ENCODE measurements around the gene ROR2.

Gene ROR2

DNA sequence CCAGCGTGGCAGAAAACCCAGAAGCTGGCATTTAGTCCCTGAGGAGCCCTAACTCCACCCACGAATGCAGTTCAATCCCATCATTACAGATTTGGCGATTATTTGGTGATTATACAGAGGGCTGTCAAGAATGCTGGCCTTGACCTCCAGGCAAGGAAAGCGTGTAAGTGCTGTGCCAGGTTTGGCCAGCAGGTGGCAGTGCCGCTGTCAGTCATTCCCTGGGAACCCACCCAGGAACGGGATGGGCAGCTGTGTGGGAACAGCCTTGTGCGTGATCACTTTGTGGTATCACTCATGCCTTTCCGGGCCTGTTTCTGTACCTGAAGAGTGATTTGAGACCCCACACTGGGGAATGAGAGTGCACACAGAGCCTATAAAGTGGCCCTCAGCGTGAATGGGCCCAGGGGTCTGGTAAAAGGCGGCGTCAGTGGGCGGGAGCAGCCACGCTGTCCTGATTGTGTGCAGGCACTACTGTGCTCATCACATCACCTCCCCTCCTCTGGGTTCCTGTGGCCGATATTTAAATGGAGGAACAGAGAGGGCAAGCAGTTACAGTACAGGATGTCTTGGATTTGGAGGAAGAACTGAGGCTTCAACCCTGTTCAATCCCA is 215.6 kb downstream of the ROR2 start:
- DNase-seq: no peak

DNA sequence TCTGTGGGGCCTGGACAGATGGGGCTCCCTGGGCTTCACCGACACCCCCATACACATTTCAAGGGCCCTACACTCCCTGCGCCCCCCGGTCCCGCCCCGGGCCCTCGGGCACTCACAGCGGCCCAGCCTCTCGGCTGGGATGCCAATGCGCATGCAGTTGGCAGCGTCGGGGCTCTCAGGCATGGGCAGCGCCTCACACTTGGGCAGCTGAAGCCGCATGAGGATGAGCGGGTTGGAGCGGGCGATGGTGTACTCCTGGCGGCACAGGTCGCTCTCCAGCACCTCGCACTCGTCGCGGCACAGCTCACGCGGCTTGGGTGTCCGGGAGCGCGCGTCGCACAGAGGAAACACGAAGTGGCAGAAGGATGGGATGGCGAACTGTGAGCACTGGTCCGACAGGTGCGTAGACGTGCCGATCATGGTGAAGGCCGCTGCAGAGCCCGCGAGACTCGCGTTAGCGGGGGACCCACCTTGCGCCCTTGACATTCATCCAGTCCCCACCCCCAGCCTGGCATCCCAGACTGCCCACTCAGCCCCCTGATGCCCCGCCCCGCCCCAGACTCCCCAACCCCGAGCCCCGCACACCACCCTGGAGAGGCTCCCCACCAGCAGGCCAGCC is 216.9 kb downstream of the ROR2 start:
- no peak for DNase-seq

DNA sequence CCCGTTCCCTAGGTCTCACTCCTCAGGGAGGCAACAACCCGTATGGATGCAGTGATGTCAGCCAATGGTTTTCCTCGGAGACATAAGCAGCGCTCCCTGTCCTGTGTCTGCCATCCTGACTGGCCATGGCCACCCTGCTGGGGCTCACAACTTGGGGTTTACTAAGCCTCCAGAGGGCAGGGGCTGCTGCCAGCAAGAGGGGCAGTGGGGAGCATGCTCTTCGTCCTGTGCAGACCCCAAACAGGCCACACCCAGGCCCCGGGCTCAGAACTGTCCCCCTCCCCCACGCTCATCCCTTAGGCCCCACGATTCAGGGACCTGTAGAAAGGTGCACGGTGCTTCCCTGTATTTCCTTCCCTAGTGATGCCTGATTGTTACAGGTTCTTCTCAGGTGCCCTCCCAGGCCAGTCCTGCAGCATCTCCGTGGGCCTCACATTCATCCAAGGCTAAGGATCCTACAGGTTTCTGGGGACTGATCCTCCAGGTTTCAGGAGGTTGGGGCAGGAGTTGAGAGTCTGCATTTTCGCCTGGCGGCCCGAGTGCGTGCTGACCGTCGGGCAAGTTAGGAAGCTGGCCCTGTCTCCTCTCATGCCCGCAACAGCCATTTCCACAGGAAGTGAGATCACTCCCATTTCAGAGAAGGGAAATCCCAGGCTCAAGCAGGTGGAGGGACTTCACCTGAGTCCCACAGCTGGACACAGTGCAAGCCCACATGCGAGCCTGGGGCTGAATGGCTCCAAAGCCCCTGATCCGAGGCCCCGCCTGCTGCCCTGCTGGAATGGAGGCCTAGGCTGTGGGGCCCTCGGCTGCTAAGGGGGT is 217.6 kb downstream of the ROR2 start:
- DNase-seq: no peak

DNA sequence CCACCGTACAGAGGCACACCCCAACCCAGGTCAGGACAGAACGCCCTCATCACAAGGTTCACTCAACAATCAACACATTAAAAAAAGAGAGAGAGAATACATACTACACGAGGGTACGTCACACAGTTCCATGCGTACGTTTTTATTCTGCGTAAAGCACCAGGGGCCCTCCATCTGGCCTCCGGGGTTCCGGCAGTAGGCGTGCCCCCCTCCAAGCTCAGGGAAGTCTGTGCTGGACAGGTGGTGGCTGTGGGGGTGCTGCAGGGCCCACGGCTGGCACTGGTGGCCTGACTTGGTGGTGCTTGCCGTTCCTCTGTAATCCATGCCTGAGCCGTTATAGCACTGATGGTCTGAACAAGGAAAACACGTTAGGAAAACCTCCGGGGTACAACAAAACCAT is 219.2 kb downstream of the ROR2 start:
- no peak for DNase-seq

DNA sequence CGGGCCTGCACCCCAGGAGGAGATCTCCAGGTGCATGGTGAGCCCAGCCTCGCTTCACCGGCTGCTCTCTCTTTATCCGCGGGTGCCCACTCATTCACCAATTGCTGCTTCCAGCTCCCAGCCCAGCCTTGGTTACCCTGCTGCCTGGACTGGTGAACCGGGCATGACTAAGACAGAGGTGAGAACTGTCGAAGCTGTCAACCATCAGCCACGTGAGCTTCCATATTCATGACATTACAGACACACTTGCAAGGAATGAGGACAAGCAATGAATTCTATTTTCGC is 220.5 kb downstream of the ROR2 start:
- DNase-seq: no peak

DNA sequence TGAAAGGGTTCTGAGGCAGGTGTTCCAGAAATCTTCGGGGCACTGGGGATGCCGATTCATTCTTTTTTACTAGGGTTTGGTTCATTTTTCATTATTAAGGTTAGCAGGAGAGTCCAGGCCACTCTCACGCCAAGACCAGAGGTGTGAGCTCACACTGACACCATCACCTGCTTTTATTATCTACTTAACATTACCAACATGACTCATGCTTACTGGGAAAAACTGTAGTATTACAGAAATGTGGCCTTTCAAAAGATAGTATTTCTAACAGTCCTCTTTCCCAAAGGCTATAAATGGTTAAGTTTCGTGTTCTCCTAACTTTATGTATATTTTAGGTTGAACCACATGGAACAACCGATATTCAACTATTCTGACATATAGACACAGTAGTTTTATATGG is 222.1 kb downstream of the ROR2 start:
- DNase-seq: no peak

DNA sequence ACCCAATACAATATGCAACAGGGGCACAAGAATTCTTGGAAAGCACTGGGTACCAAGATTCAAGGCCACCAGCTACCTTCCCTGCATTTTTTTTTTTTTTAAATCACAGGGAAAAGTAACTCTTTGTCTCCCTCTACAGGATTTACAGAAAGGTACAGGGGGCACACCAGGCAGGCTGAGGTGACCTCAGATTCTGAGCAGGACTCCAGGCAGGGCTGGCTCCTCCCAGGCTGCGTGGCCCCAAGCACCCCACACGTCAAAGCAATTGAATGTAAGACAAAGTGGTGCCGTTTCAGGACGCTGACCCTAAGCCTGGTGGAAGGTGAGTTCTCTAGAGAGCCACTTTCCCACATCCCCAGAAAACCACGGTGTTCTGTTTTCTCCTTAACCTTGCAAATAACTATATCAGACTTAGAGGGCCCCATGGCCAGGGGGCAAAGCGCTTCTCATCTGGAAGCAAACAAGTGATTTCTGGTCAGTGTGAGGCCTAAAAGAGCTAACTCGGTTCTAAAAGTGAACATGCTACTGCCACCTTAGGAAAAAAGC is 222.6 kb downstream of the ROR2 start:
- DNase-seq: no peak

DNA sequence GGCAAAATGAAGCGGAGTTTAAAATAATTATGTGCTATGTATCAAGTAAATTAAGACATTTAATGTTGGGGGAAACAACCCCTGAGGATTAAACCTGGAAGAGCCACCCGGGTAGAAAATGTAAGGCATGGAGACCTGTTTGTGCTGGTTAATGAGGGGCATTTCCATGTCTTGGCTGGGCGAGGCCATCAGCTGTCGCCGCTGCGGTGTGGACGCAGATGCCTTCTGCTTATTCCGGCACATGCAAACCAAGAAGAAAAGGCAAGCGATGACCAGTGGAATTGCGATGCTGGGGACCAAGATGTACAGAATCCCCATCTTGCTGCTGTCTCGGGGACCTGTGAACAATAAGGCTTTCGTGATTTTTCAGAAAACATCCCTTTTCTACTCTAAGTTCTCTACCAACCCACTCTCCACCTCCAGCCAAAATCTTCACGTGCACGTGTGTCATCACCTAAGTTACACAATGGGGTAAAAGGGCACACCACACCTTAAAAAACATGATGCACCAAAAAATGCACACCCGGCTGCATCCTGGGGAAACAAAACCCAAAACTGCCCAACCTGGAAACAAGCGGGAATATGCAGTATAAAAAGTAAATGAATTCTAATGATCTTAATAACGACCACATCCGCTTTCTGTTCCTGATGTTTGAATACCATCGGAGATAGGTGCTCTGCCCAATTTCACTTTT is 223.5 kb downstream of the ROR2 start:
- no peak for DNase-seq

DNA sequence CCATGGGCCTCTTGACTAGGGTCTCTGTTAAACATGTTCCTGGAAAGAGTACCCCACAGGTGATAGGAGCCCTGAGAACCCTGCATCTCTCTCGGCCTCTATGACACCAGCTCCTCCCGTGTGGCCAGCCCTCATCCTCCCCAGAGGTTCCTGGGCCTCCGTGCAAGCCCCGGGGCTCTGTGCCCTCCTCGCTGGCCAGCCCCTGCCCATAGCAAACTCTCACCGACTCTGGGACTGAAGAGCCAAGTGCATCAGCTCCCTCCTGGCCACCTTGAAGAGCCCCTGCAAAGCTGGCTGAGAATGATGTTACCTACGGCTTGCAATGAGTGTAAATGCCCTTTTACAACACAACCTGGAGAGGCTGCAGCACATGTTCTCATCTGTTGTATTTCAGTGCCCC is 224.4 kb downstream of the ROR2 start:
- DNase-seq: no peak

DNA sequence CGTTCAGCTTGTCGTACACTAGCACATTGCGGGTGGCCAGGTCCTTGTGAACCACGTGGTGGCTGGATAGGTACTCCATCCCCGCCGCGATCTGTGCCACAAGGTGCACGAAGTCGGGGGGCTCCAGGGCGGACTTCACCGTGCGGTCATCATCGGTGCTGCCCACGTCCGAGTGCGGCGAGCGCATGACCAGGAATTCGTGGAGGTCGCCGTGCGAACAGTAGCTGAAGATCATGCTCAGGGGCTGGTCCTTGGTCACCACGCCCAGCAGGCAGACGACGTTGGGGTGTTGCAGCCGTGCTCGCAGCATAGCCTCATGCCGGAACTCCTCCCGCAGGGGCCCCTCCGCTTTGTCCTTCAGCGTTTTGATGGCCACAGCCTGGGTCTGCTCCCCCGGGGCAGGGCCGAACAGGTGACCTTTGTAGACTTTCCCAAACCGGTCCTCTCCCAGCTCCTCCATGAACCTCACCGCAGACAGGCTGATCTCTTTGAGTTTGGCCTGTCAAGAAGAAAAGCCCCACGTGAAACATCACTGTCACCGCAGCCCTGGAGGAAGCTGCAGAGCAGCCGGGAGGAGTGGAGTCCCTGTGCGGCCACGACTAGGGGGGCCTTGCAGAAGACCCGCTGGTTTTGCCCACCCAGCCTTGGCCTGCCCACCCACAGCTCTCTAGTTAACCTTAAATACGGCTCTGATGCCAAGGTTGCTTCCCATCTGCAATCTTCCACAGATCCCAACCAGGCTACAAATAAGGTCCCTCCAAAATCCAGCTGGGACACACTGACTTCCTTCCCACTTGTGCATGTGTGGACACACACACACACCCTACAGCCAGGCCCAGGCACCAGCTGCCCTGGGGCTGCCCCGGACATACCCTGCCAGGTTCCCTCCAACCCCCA is 225.2 kb downstream of the ROR2 start:
- no peak for DNase-seq

DNA sequence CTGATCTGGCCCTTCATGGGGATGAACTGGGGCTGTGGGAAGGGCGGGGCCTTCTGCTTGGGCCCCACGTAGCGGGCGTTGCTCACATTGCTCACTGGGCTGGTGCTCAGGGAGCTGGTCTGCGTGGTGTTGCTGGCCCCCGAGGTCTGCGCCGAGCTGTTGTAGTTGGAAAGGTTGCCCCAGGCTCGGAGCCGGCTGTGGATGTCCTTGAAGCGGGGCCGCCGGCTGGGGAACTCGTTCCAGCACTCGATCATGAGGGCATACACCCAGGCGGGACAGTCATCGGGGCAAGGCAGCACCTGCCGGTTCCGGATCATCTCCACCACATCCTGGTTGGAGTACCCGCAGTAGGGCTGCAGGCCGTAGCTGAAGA is 226.0 kb downstream of the ROR2 start:
- no peak for DNase-seq

DNA sequence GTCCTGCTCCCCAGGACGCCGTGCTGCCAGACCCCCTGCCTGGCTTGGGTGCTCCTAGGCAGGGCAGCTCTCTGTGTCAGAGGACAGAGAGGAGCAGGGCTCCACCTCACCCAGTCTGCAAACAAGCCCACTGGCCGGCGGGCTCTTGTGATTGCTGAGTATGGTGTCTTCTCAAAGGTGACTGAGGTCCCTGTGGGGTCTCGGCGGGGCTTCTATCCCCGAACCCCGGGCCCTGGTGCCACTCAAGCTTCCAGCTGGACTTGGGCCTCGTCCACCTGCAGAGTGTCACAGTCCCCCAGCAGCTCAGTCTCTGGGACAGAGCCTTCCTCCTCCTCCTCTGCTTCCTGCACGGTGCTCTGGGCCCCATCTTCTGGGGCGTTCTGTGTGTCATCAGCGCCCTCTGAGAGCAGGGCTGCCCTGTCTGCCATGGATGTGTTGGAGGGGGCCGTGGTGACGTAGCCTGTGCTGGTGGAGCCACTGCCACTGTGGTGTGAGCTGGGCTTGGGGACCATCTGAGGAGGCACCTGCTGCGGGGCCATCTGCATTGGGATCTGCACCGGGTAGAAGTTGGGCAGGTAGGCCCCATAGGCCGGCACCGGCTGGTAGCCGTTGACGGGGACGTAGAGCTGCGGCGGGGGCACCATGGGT is 226.5 kb downstream of the ROR2 start:
- DNase-seq: no peak

DNA sequence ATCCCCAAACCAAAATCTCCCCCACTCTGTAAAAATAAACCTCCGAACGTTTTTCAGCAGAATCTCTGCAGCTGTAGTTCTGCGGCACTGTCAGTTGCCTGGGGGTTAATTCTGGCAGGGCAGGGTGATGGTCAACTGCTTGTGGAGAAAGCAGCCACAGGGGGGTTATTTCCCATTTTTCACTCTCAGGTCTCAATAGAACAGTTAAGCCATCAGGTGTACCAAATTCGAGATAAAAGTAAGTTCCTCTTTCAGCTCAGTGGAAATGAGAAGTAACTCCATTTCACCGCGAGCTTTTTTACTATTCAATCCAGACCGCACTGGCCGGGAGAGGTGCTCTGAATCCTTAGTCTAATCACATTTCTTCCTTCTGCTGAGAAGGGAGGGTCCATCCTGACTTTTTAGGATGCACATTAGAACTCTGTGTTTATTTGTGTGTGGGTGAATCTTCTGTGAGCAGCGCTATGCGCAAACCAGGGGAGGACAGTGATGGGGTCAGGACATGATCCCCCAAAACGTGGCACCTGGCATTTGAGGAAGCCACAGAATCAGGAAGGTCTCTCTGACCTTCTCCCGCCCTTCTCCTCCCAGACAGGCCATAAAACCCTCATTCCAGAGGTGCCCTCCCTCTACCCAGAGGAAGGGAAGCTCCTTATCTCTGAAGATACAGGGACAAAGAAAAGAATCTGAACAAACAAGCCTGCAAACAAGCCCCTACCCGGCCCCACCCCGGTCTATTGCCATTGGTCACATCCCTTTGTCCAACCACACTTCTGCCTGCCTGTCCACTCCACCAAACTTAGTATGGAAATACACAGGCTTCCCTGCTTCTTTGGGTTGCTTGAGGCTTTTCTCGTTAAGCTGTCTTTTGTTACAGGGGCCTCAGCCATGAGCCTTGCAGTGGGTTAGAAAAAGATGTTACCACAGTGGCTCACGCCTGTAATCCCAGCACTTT is 229.0 kb downstream of the ROR2 start:
- DNase-seq: no peak

DNA sequence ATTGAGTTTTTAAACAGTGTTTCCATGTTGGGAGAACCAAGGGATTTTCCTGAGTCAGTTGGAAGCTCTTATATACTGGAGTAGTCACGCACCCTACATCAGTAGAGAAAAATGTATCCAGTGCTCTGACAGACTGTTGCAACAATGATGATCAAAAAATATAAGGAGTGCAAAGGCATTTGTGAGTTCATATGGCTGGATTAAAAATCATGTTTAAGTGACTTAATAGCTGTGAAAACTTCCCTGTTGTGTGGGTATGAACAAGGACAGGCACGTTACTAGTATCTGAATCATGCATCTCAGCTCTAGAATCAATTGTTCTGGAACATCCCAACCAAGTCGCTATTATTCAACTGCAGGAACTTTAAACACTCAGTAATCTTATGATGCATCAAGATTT is 229.7 kb downstream of the ROR2 start:
- no peak for DNase-seq

DNA sequence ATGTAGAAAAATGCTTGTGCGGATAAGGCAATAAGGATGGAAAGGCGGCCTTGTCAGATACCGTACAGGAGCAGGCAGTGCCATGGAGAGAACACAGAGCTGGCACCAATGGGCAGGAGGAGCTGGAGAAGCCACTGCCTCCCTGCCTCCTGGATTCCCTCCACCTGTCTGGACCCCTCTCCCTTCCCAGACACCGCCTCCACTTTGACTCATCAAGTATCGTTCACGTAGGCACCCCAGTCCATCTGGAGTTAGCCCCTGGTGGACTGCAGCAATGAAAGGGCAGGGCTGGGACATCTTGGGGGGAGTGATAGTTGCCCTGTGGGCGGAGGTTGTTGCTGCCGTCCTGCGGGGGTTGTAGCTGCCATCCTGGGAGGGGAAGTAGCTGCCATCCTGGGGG is 232.0 kb downstream of the ROR2 start:
- no peak for DNase-seq

DNA sequence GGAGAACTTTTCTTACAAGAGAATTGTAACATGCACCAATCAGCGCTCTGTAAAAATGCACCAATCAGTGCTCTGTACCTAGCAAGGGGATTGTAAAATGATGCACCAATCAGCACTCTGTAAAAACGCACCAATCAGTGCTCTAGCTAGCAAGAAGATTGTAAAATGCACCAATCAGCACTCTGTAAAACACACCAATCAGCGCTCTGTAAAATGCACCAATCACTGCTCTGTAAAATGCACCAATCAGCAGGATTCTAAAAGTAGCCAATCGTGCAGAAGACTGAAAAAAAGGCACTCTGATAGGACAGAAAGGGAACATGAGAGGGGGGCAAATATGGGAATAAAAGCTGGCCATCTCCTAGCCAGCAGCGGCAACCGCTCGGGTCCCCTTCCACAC is 233.2 kb downstream of the ROR2 start:
- DNase-seq: no peak

DNA sequence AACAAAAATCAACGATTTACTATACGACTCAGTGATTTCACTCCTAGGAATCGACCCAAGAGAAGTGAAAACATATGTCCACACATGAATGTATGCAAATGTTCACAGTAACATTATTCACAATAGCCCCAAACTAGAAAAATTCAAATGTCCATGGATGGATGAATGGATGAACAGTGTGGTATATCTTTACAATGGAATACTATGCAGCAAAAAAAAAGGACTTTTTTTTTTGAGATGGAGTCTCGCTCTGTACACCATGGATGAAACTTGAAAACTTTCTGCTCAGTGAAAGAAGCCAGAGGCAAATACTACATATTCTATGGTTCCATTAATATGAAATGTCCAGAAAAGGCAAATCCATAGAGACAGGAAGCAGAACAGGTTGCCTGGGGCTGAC is 233.8 kb downstream of the ROR2 start:
- DNase-seq: no peak

DNA sequence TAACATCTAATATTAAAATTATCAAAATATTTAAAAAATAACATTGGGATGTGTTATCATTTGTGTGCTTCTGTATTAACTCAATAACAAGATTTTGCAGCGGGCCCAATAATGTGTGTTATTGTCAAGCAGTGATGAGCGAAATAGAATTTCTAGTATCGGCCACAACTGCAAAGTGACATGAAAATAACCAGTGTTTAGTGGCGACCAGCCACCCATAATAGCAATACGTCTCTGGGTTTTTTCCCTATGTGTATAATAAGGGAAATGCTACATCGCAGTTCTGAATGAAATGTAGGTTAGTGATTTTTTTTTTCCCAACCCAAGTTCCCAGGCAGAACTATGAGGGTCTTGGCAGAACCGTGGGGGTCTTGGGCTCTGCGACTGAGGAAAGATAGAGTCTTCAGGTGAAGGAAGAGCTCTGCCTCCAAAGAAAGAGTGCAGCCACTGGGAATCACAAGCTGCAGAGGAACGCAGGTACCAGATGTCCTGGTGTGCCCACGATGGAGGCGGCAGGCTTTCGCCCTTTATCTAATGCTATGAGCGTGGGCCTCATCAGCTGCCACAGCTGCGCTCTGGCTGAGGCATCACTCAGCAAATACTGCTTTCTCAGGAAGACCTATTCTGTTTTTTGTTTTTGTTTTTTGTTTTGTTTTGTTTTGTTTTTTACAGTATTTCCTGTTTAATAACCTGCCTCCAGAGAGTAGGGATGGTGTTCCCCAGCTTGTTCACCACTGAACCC is 235.0 kb downstream of the ROR2 start:
- no peak for DNase-seq

DNA sequence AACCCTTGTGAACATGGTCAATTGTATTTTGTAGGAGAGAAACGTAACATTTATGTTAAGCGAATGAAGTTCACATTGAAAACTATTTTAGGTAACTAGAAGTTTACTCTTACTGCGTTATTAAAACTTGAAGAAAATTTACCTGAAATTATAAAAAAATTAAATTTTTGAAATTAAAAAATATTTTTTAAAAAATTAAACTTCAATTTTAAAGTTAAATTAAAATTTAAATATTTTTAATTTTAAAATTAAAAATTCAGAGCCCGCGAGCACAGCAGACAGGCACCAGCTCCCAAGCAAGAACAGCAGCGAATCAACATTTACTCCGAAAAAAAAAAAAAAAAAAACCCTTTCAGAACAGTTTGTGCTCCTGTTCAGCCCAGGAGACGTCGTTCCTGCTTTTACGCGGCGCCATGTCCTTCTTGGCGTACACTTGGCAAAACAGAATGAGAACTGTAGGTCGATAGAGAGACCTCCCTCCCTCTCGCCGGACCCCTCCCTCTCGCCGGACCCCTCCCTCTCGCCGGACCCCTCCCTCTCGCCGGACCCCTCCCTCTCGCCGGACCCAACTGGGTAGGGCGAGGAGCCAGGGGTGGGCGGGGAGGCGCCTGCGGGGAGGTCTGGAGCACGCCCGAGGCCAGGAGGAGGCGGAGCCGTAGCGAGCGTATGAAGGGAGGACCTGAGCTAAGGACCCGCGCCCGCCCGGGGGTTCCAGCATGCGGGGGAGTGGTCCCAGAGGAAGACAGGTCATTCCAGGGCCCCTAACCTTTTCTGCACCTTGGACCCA is 235.8 kb downstream of the ROR2 start:
- no peak for DNase-seq
